GM21576 (cell line): ENCODE results near the gene LRCH1.
A peak's percentile ranks its signal among the peaks of the same experiment; 100 is the strongest.
"Not testable (repeated sequence)": the region's sequence is repeated elsewhere in the genome, so short reads cannot be mapped to it uniquely, and the experiment has no call there.

Experiments used
- ATAC-seq: cut with Tn5 transposase; IDR thresholded peaks from one replicate; pipeline ENCODE4 v1.9.1; 2021; ENCODE audit warnings: mild to moderate bottlenecking, moderate library complexity; ENCODE audit not compliant: unreplicated experiment

The LRCH1 gene

GRCh38 chr13:46552889-46553520, at the start of gene LRCH1:
TSS of gene LRCH1 (plus strand) at chr13:46553170. CDS start at chr13:46553397, 227 bp downstream.
- ATAC-seq: peak; percentile 59

DNA sequence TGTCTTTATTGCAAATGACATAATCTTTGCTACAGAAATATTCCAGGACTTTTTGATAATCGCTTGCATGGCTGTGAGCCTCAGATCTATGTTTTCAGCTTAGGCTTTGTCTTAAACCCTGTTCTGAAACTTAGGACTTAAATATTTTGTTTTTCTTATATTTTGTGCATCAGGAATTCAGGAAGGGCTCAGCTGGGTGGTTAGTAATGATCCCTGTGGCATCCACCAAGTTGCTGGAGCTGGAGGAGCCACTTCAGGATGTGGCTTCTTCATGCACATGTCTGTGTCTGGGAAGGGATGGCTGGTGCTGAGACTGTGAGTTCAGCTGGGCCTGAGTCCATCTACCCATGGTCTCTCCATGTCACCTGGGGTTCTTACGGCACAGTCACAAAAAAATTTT, 48.9 kb upstream of the LRCH1 start:
- no peak for ATAC-seq

GRCh38 chr13:46507981-46508380, 45.0 kb upstream of the LRCH1 start:
- ATAC-seq: no peak

DNA sequence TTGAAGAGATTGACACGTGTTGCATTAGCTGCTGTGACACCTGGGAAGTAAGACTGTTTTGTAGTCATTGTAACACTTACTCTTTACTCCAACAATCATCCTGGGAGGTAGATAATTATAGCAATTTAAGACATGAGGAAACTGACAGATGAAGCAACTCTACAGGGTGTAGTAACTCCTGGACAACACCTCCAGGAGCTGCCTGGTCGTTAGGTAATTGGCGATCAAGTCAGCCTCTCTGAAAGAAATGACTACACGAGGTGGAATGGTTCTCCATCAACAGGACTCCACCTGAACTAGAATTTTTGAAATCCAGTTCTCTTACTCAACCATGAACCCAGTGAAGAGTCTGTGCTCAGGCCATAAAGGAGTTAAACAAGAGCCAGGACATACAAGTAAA, 43.0 kb upstream of the LRCH1 start:
- ATAC-seq: no peak

DNA sequence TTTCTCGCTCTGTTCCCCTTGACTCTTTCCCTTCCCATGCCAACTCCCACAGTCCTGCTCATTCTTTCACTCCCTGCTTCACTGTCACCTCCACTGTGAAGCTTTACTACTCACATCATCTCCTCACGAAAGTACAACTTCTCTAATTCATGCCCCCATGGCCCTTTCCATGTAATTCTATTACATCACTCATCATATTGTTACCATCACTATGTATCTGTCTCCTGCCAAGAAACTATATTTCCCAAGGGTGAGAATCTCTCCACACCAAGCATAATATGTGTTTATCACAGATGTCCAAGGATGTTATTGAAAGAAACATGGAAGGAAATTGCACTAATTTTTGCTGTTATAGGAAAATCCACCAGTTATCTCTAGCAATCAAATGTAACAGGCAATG, 37.2 kb upstream of the LRCH1 start:
- no peak for ATAC-seq

DNA sequence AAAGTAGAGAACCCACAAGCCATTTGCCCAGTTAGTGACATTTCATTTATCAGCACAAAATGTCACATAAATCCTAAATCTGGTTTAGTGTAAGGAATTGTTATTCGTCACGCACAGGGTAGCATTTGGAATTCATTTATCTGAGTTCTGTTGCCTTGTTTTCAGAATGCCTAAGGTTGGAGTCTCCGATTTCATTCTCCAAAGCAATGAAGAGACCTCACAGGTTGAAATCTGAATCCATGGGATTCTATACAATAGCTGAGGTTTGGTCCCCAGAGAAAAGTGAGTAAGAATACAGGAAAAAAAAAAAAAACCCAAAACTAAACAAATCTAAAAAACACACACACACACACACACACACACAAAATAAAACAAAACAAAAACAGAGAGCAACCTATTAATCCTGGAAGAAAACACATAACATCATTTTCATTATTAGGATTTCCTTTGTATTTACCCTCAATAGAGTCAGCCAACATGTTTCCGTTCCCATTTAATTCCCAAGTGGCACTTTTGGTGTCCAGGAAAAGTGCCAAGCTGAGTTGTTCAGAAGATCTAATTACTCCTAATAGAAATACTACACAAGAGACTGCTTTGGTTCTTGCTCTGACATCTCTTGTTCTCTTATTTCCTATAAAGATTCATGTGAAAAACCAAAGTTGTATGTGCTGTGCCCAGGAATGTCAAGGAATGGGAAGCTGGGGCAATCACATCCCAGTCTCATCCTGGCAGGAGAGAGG, 36.2 kb upstream of the LRCH1 start:
- ATAC-seq: no peak

DNA sequence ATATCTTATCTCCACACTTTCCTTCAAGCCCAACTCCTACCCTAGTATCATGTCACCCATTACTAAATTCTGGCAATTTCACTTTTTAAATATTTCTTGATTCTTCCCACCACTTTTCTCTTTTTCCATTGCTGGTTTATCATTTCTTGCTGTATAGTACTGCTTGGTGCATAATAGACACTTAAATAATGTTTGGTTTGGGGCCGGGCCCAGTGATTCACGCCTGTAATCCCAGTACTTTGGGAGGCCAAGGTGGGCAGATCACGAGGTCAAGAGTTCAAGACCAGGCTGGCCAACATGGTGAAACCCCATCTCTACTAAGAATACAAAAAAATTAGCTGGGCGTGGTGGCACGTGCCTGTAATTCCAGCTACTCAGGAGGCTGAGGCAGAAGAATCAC, 35.2 kb upstream of the LRCH1 start:
- ATAC-seq: not testable (repeated sequence)

DNA sequence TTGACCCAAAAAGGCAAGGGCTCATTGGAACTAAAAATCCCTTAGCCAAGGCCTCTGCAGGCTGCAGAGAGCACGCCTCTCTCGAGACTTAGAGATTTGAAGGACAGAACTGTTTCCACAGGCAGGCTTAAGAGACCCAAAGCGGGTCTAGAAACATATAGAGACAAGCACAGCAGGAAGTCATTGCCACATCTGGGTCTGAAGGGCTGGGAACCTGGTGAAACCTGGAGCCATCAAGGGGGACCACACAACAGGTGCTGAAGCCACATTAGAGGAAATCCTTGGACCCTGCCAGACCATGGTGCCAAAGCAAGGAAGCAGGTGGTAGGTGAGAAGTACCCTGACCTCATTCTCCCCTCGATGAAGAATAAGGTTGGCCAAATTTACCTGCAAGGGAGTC, 33.8 kb upstream of the LRCH1 start:
- no peak for ATAC-seq

DNA sequence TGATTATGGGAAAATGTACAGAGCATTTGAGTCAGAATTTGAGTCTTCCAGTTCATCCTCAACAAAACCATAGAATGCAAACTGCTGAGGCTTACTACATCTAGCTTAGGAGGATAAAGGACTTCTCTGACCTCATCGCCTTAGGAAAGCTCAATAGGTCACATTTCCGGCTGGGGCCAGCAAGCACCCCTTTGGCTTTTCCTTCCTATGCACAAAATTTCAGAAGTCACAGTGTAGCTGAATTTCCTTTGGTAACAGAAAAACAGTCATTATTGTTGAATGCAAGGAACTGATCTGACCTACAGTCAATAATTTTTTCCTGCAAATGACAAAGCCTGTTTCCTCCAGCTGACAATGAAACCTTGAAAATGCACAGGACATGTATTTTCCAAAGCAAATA, 32.8 kb upstream of the LRCH1 start:
- ATAC-seq: no peak

GRCh38 chr13:46521486-46521885, 31.5 kb upstream of the LRCH1 start:
- no peak for ATAC-seq

DNA sequence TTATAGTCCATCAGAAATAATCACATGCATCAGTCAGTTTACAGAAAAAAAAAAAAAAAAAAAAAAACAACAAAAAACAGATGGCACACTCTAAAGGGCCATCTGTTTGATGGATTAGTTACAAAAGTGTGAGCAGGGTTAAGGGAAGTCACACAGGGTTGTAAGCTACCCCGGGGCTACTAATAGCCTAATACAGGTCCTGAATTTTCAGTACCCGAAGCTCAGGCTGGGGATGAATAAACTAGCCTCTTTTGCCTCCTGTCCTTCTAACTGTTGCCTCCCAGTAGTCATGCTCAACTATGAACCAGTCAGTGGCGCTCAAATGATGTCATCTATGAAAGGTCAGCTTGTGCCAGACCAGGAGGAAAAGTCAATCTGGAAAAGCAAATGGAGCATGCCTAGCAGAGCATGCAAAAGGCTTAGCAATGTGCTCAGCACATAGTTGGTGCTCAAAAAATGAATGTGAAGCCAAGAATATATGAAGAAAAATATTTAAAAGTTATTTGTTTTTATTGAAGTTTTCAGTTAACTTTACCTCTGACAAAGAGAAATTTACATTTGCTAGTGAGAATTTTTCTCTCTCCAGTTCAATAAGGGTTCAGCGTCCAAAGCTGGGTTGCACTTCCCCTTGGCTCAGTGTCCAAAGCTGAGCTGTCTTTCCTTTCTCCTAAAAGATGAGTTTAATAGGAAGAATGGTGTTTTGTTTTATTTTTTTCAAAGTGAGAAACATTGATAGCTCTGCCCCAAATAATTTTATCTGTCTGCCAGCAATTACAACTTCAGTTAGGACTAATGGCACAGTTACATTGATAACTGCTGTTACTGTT, 30.8 kb upstream of the LRCH1 start:
- ATAC-seq: no peak

- no peak for ATAC-seq
Measured at GRCh38 chr13:46522748-46523030, 30.3 kb upstream of the LRCH1 start.

GRCh38 chr13:46523972-46524752, 28.8 kb upstream of the LRCH1 start:
- no peak for ATAC-seq

GRCh38 chr13:46526100-46526735, 26.8 kb upstream of the LRCH1 start:
- no peak for ATAC-seq

DNA sequence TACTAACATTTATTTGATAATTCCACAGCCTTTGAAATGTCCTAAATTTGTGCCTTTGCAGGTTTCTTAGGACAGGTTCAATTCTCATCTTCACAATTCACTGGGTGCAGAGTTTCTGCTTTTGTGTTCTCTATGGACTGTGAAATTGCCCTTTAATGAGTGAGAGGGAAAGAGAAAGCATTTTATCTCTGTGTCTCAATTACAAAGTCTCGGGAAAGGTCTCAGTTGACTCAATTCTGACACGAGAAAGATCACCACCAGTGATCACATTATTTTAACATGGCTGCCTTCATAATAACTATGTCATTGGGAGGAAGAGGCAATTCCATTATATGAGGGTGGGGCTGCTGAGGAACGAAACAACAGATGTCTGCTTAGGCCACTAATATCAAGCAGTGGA, 26.2 kb upstream of the LRCH1 start:
- no peak for ATAC-seq

- no peak for ATAC-seq
Measured at GRCh38 chr13:46527237-46527636, 25.7 kb upstream of the LRCH1 start.

DNA sequence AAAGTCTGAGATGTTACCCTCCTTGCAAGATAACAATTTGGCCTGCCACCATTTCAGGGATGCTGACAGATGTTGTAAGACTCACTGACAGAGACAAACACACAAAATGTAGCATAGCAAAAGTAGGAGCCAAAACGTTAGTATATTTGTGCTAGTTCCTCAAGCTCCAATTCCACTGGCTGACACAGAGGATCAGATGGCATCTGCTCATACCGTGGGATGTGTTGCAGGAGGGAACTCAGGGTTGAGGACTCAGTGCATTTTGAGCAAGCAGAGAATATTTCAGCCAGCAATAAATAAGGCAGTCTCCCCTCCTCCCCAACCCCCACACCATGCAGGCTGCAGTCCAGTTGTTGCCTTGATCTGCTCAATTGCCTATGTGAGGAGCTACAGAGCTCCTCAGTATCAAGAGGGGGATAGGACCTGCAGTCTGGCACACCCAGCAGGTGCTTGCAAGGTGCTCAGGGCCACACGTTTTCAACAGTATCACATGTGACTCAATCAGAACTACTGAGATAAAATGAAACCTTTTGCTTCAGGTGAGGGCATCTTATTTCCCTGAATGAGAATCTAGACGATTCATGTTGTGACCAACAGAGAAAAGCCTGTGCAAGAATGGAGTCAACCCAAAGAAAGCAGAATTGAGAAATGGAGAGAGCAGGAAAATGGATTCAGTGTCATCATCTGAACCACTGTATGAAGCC, 23.6 kb upstream of the LRCH1 start:
- no peak for ATAC-seq

- ATAC-seq: no peak
Measured at GRCh38 chr13:46530084-46530935, 22.7 kb upstream of the LRCH1 start.

- no peak for ATAC-seq
Measured at GRCh38 chr13:46531953-46532352, 21.0 kb upstream of the LRCH1 start.
